Activated T-helper 1 cell treated with anti-CD3 and anti-CD28 coated beads, Interleukin-12 subunit alpha, Interleukin-12 subunit beta, Interleukin-2, Interleukin-4 antibody, amounts not matched to agents 30 ng/mL and 10 ng/mL and 1 ng/mL, durations not matched to agents 14 hours and 24 hours and 36 hours (primary cell): ENCODE measurements around the gene GRK6. TPM values are rescaled to one million over a fixed set of nuclear protein-coding genes. Genes with fewer than 3 reads are reported as not detected.

Experiments
- DNase-seq: peaks from one replicate; pipeline ENCODE4 v3.0.0; 2021; ENCODE audit warnings: low spot score
- H3K27ac Mint-ChIP-seq: one replicate; pipeline ENCODE4 v1.8.0; 2021; ENCODE audit warnings: mild to moderate bottlenecking, mixed read lengths
- H3K27me3 Mint-ChIP-seq: one replicate; pipeline ENCODE4 v1.8.0; 2022; ENCODE audit warnings: mild to moderate bottlenecking, moderate library complexity, mixed read lengths; ENCODE audit not compliant: insufficient read depth
- H3K36me3 Mint-ChIP-seq: one replicate; pipeline ENCODE4 v1.8.0; 2021; ENCODE audit warnings: low read depth, mixed read lengths
- H3K4me1 Mint-ChIP-seq: one replicate; pipeline ENCODE4 v1.8.0; 2021; ENCODE audit warnings: low read depth, mixed read lengths
- H3K4me3 Mint-ChIP-seq: one replicate; pipeline ENCODE4 v1.8.0; 2021; ENCODE audit warnings: mild to moderate bottlenecking, moderate library complexity, mixed read lengths
- H3K9me3 Mint-ChIP-seq: one replicate; pipeline ENCODE4 v1.8.0; 2021; ENCODE audit warnings: mixed read lengths
- intact Hi-C: fragments of 100-400 bp; cut with micrococcal nuclease; formaldehyde crosslinking; loops from one replicate; pipeline ENCODE4 v1.15.1; 2024
- total RNA-seq: library from RNA; stranded (reverse); gene quantifications from 2 replicates; pipeline ENCODE4 v1.2.3, GENCODE V29; 2022

The GRK6 gene
- total RNA-seq, 1 donor from 2014 or later = 122 TPM

- intact Hi-C loops = loop anchor here (1.0 kb wide), 8 partner anchors 14 to 112 kb away; partner anchors contain the start of genes PDLIM7 and PRR7
- Mint-ChIP-seq H3K4me1 (peaks cover 34% of the 10 kb centered on the region), H3K27ac (peak overlapping the region; percentile 10), H3K4me3 (peak overlapping the region; percentile 0), H3K36me3 (no peaks in the 10 kb centered on the region), H3K27me3 (peaks cover 8% of the 10 kb centered on the region), H3K9me3 (no peaks in the 10 kb centered on the region)
- peak; percentile 34 for DNase-seq
These were observed 37.0 kb upstream of the GRK6 start for GRCh38 chr5:177389241-177390169.

DNA sequence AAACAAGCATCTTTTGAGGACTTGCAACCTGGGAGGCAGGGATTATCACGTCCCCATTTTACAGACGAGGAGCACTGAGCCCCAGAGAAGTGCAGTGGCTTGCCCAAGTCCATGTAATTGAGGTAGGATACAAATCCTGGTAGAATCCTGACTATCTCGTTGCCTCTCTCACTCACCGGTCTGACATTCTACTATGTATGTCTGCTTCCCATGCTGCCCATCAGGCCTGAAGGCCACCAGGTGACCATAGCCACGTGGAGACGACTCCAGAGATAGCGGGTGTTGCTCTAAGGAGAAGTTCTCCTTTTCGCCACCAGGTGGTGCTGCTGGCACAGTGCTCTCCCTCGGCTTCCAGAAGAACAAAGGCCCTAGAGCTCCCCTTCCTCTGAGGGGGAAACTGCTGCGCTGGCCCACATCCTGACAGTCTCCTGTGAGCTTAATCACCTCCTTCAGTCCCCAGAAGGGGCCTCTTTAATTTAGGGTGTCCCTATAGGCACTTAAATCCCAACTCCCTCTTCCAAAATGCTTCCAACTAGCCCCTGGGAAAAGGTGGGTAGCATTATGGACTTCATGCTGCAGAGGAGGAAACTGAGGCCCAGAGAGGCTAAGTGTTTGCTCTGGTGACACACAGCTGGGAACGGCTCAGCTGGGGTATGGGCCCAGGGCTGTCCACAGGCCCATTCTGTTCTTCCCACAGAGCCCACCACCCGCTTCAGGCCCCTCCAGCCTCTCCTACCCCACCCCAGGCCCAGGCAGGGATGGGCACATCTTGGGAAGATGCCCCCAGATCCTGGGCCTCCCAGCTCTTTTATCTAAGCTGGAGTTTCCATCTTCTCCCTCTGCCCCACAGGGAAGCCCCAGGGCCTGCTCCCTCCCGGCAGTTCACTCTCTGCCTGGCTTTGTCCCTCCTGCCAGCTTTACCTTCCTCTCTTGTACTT is 35.8 kb upstream of the GRK6 start:
- Mint-ChIP-seq H3K4me1 (peaks cover 34% of the 10 kb centered on the region), H3K4me3 (peak overlapping the region; percentile 5), H3K27ac (peak overlapping the region; percentile 65), H3K27me3 (peaks cover 3% of the 10 kb centered on the region), H3K9me3 (no peaks in the 10 kb centered on the region), H3K36me3 (no peaks in the 10 kb centered on the region)
- intact Hi-C loops = loop anchor here (1.0 kb wide), 7 partner anchors 13 to 111 kb away; partner anchors contain the start of gene PRR7
- peak; percentile 80 for DNase-seq

- intact Hi-C loops = no loop called here
- Mint-ChIP-seq H3K36me3 (no peaks in the 10 kb centered on the region), H3K27ac (no peak overlapping the region), H3K4me1 (peaks cover 34% of the 10 kb centered on the region), H3K4me3 (no peak overlapping the region), H3K9me3 (no peaks in the 10 kb centered on the region), H3K27me3 (peaks cover 11% of the 10 kb centered on the region)
- no peak for DNase-seq
These were observed 33.7 kb upstream of the GRK6 start for GRCh38 chr5:177392765-177393164.

DNA sequence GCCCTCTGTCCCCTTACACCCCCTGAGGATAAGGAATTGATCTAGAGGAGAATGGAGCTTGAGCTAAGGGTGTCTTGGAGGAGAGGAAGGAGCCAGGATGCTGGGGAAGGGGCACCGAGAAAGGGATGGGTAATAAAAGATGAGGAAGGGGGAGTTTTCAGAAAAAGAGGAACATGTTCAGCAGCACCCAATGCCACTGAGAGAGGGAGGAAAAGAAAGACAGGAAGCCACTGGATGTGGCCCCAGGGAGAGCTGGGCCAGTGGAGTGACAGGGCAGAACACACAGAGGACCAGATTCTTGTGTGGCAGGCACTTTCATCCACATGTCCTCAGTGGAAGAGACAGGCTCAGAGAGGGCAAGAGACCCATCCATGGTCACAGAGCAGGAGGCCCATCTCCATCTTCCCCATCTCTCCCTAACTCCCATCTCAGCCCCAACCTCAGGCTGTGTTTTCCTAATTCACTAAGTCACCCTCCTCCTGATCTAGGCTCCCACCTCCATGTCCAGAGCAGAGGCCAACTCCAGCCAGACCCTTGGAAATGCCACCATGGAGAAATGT is 33.2 kb upstream of the GRK6 start:
- intact Hi-C loops = no loop called here
- H3K36me3 Mint-ChIP-seq = no peaks in the 10 kb centered on the region
- no peak overlapping the region for H3K4me3 Mint-ChIP-seq
- H3K4me1 Mint-ChIP-seq = peaks cover 31% of the 10 kb centered on the region
- no peak for DNase-seq
- no peaks in the 10 kb centered on the region for H3K9me3 Mint-ChIP-seq
- H3K27me3 Mint-ChIP-seq = peaks cover 11% of the 10 kb centered on the region
- H3K27ac Mint-ChIP-seq = no peak overlapping the region

DNA sequence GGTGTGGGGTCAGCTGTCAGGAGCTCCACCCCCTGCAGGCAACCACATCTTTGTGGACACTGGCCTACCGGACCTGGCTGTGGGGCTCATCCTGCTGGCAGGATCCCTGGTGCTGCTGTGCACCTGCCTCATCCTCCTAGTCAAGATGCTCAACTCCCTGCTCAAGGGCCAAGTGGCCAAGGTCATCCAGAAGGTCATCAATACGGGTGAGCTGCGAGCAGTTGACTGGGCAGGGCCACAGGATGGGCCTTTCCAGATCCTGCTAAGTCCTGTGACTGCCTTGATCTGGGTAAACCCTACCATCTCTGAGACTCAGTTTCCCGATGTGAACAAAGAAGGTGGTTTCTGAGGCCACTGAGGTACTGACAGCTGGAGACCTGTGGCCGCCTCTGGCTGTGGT is 32.5 kb upstream of the GRK6 start:
- DNase-seq = no peak
- Mint-ChIP-seq H3K27me3 (peaks cover 11% of the 10 kb centered on the region), H3K27ac (no peak overlapping the region), H3K36me3 (no peaks in the 10 kb centered on the region), H3K4me3 (no peak overlapping the region), H3K9me3 (no peaks in the 10 kb centered on the region), H3K4me1 (peaks cover 24% of the 10 kb centered on the region)
- intact Hi-C loops = no loop called here

DNA sequence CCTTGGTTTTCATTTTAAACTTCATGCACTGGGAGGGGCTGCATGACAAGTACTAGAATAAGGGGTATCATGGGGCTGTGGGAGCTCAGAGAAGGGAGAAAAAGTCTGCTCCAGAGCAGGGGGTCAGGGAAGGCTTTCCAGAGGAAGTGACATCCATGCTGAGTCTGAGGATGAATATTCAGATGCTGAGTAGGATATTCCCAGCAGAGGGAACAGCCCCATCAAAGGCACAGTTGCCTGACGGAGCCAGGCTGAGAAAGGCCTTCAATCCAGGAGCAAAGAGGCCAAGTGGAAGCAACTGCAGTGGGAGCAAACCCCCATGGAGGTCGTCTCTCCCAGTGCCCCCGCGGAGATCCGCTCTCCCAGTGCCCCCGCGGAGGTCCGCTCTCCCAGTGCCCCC is 30.4 kb upstream of the GRK6 start:
- H3K36me3 Mint-ChIP-seq = no peaks in the 10 kb centered on the region
- no peaks in the 10 kb centered on the region for H3K9me3 Mint-ChIP-seq
- peaks cover 5% of the 10 kb centered on the region for H3K4me1 Mint-ChIP-seq
- intact Hi-C loops = no loop called here
- no peak overlapping the region for H3K27ac Mint-ChIP-seq
- DNase-seq = no peak
- peaks cover 11% of the 10 kb centered on the region for H3K27me3 Mint-ChIP-seq
- H3K4me3 Mint-ChIP-seq = no peak overlapping the region

- Mint-ChIP-seq H3K9me3 (no peaks in the 10 kb centered on the region), H3K4me1 (peaks cover under 1% of the 10 kb centered on the region), H3K36me3 (no peaks in the 10 kb centered on the region), H3K27ac (no peak overlapping the region), H3K27me3 (peaks cover 18% of the 10 kb centered on the region), H3K4me3 (no peak overlapping the region)
- DNase-seq = no peak
- intact Hi-C loops = no loop called here
These were observed 29.7 kb upstream of the GRK6 start for GRCh38 chr5:177396807-177397206.

DNA sequence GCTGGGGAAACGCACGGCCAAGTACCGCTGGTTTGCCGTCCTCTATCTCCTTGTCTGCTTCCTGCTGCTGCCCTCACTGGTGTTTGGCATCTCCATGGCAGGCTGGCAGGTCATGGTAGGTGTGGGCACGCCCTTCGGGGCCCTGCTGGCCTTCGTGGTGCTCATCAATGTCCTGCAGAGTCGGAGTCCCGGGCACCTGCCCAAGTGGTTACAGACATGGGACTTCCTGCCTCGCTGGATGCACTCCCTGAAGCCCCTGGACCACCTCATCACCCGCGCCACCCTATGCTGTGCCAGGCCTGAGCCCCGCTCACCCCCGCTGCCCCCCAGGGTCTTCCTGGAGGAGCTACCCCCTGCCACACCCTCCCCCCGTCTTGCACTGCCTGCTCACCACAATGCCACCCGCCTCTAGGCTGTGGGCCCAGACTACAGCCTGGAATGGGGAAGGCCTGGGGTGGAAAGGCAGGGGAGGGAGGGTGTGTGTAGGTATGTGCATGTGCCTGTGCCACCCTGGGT is 28.5 kb upstream of the GRK6 start:
- Mint-ChIP-seq H3K4me3 (no peak overlapping the region), H3K4me1 (peaks cover 12% of the 10 kb centered on the region), H3K27me3 (peaks cover 29% of the 10 kb centered on the region), H3K27ac (no peak overlapping the region), H3K9me3 (no peaks in the 10 kb centered on the region), H3K36me3 (no peaks in the 10 kb centered on the region)
- intact Hi-C loops = no loop called here
- no peak for DNase-seq

DNA sequence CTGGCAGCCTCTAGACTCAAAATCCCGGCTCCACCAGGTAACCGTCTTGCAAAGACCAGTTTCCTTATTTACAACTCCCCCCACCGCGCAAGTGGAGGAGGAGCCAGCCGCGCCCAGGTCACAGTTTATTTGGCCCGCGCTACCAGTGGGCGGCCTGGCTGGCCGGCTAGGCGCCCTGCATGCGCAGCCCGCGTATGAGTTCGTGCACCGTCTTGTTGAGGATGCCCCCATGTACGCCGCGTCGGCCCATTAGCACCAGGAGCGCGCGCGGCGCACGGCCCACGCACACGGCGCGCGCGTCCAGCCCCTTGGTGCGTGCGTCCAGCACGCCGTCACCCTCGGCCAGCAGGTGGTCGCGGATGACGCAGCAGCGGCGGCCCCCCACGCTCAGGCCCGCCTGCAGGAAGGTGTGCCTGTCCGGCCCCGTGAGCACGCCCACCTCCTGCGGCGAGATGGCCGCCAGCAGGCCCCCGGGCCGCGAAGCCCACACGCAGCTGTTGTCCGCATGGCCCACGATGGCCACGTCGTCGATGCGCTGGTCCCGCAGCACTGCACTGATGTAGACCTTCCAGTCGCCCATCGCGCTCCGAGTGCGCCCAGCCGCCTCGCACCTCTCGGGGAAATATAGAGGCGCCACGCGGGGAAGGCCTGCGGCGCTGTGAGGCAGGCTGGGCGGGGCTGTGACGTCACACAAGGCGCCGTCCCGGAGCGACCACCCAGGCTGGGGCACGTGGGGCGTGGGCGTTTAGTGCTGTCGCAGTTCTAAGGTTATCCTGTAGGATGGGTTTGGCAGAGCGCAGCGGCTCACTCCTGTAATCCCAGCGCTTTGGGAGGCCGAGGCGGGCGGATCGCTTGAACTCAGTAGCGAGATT is 26.2 kb upstream of the GRK6 start, which contains the start of gene PFN3:
TSS of gene PFN3 (minus strand) at position 665 of the 872 bp plus-strand sequence. CDS start at position 580, 85 bp downstream.
- H3K36me3 Mint-ChIP-seq = no peaks in the 10 kb centered on the region
- no peak within 1 kb of the TSS for H3K27ac Mint-ChIP-seq
- H3K27me3 Mint-ChIP-seq = peaks cover 35% of the 10 kb centered on the region
- intact Hi-C loops = no loop called here
- H3K4me3 Mint-ChIP-seq = no peak within 1 kb of the TSS
- DNase-seq = no peak
- H3K9me3 Mint-ChIP-seq = no peaks in the 10 kb centered on the region
- H3K4me1 Mint-ChIP-seq = peaks cover 17% of the 10 kb centered on the region

GRCh38 chr5:177402271-177403043 is 24.0 kb upstream of the GRK6 start:
- Mint-ChIP-seq H3K9me3 (no peaks in the 10 kb centered on the region), H3K27ac (peak overlapping the region; percentile 23), H3K27me3 (peaks cover 34% of the 10 kb centered on the region), H3K4me1 (peaks cover 17% of the 10 kb centered on the region), H3K4me3 (peak overlapping the region; percentile 84), H3K36me3 (no peaks in the 10 kb centered on the region)
- DNase-seq = peak; percentile 52
- intact Hi-C loops = loop anchor here (1.0 to 2.0 kb wide), 9 partner anchors 12 to 190 kb away; partner anchors contain the start of genes LMAN2, PDLIM7, PRR7 and TMED9
